Panc1 (cell line): ENCODE results near the gene CSHL1.
"Not testable (repeated sequence)": the region's sequence is repeated elsewhere in the genome, so short reads cannot be mapped to it uniquely, and the experiment has no call there.

Source experiments
- POLR2AphosphoS5 ChIP-seq: IDR thresholded peaks from 2 replicates; pipeline ENCODE4 v1.6.1; 2012; ENCODE audit warnings: mild to moderate bottlenecking, low read depth, low read length, moderate library complexity
- TF ChIP-seq, protein P1 (sequence below): fragments of 450-650 bp; IDR thresholded peaks from 2 replicates; pipeline ENCODE4 v1.5.1; 2017; ENCODE audit warnings: mild to moderate bottlenecking

DNA sequence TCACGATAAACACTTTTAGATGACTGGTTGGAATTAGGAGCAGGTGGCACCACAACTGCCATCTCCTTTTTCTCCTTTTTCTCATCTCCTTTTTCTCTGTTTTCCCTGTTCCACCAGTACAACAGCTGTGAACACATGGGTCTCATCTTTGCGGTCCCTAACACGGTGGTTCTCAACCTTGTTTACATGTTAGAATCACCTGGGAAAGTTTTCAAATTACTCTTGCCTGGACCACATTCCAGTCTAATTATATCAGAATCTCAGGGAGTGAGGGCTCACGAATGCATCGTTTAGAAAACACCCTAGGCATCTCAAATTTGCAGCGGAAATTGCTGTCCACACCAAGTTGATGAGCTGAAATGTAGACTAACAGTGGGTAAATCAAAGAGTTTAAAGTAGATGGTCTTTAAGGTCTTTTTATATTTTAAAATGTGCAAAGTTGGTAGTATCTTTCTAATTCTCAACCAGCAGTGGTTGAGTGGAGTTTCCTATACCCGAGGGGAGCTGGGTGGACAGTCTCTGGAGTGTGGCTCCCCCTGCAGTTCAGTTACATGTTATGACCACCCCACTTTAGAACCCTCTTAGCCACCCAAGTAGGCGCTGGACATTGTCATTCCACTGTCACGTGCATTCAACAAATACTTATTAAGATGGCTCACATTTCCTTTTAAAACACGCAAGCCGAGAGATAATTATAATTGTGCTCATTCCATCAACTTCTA lies 18.6 kb downstream of the CSHL1 start:
- TF ChIP-seq, protein P1, sequence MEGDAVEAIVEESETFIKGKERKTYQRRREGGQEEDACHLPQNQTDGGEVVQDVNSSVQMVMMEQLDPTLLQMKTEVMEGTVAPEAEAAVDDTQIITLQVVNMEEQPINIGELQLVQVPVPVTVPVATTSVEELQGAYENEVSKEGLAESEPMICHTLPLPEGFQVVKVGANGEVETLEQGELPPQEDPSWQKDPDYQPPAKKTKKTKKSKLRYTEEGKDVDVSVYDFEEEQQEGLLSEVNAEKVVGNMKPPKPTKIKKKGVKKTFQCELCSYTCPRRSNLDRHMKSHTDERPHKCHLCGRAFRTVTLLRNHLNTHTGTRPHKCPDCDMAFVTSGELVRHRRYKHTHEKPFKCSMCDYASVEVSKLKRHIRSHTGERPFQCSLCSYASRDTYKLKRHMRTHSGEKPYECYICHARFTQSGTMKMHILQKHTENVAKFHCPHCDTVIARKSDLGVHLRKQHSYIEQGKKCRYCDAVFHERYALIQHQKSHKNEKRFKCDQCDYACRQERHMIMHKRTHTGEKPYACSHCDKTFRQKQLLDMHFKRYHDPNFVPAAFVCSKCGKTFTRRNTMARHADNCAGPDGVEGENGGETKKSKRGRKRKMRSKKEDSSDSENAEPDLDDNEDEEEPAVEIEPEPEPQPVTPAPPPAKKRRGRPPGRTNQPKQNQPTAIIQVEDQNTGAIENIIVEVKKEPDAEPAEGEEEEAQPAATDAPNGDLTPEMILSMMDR, result peak; percentile 43
- not testable (repeated sequence) for TF ChIP-seq POLR2AphosphoS5
